Measurements from ENCODE around the gene AKT3. TPM values are rescaled to one million over a fixed set of nuclear protein-coding genes. Genes with fewer than 3 reads are reported as not detected.

AKT3 gene
- polyA plus RNA-seq, 3 donors = 0.81 to 1.7 (median 1.4) TPM

DNA sequence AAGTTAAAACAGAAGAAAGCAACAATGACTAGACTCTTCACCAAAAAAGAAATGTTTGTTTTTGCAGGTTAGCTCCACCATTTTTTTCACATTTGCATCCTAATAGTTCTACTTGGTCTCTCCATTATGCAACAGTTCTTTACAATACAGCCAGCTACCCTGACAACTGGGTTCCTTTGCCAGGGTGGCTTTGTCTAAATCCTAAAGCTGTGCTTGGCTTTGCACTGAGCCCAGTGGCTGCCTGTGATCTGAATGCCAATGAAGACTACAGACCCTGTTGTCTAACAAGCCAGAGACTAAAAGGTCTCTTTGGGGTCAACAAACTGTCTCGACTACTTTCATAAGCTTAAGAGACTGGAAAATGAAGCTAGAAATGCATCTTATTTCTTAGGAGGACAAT is 112.0 kb downstream of the AKT3 start:
- Histone ChIP-seq H2AFZ (ENCODE audit: insufficient read depth, low read depth, low read length, poor library complexity, severe bottlenecking) (peak overlapping the region; percentile 4), H4K20me1 (ENCODE audit: insufficient read depth, low read length) (no peaks in the 10 kb centered on the region), H3K9ac (ENCODE audit: insufficient read depth, low read length, poor library complexity, severe bottlenecking) (no peak overlapping the region), H3K36me3 (replicated peaks in 1 of 2; ENCODE audit: control insufficient read depth in 1 of 2, insufficient read depth in 2 of 2, low read length in 2 of 2) (no peaks in the 10 kb centered on the region), H3K27me3 (ENCODE audit: control insufficient read depth in 2 of 2, insufficient read depth in 2 of 2, low read length in 2 of 2) (no peaks in the 10 kb centered on the region), H3K4me3 (replicated peaks in 1 of 3; ENCODE audit: low read depth in 2 of 3, low read length in 3 of 3) (no peak overlapping the region), H3K4me1 (ENCODE audit: control insufficient read depth in 1 of 2, insufficient read depth in 2 of 2, low read length in 2 of 2) (peaks cover 12 to 29% of the 10 kb centered on the region in 2 donors), H3K79me2 (ENCODE audit: insufficient read depth, low read length) (no peaks in the 10 kb centered on the region), H3K9me3 (replicated peaks in 1 of 2; ENCODE audit: control insufficient read depth in 1 of 2, insufficient read depth in 1 of 2, low read length in 2 of 2) (no peaks in the 10 kb centered on the region), H3K27ac (ENCODE audit: low read depth in 1 of 2, low read length in 2 of 2) (no peak overlapping the region), H3K4me2 (replicated peaks; ENCODE audit: extremely low read depth, low read length, poor library complexity, severe bottlenecking) (no peak overlapping the region)
- no CpG with 5 or more reads among the region's 1 CpG for whole genome bisulfite sequencing (ENCODE audit: insufficient coverage)
- H3K27me3 Mint-ChIP-seq (ENCODE audit: low read depth in 3 of 3) = peaks cover 0 to 2% (median 0%) of the 10 kb centered on the region in 3 donors
- peaks cover 0 to 4% (median 0%) of the 10 kb centered on the region in 7 donors for H3K9me3 Mint-ChIP-seq
- no peak overlapping the region for H3K27ac Mint-ChIP-seq
- intact Hi-C loops (cut with micrococcal nuclease) = no loop called here
- TF ChIP-seq, protein P1, sequence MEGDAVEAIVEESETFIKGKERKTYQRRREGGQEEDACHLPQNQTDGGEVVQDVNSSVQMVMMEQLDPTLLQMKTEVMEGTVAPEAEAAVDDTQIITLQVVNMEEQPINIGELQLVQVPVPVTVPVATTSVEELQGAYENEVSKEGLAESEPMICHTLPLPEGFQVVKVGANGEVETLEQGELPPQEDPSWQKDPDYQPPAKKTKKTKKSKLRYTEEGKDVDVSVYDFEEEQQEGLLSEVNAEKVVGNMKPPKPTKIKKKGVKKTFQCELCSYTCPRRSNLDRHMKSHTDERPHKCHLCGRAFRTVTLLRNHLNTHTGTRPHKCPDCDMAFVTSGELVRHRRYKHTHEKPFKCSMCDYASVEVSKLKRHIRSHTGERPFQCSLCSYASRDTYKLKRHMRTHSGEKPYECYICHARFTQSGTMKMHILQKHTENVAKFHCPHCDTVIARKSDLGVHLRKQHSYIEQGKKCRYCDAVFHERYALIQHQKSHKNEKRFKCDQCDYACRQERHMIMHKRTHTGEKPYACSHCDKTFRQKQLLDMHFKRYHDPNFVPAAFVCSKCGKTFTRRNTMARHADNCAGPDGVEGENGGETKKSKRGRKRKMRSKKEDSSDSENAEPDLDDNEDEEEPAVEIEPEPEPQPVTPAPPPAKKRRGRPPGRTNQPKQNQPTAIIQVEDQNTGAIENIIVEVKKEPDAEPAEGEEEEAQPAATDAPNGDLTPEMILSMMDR (IDR thresholded peaks at IDR 0.05) = no peak
- H3K36me3 Mint-ChIP-seq = peaks cover 0 to 8% of the 10 kb centered on the region in 2 donors
- H3K4me3 Mint-ChIP-seq = no peak overlapping the region
- H3K4me1 Mint-ChIP-seq = peaks cover 26% of the 10 kb centered on the region
- no peak for DNase-seq

DNA sequence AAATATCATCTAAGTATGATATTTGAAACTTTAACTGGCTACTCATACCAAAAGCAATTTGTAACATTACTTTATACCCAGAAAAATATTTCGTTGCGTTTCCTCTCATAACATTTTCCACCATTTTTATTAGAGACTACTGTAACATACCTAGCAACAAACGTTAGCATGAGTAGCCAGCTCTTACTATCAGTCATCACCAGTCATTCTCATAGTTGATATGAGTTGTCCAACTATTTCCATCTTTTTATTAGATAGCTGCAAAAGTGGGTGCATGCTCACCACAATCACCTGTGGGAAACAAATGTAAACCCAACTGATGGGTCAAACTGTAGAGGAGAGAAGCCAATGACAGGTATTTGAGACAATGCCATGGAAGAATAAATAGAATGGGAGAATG is 114.6 kb downstream of the AKT3 start:
- H3K9ac ChIP-seq (ENCODE audit: insufficient read depth, low read length, poor library complexity, severe bottlenecking) = no peak overlapping the region
- peaks cover 0 to 2% (median 0%) of the 10 kb centered on the region in 3 donors for H3K27me3 Mint-ChIP-seq (ENCODE audit: low read depth in 3 of 3)
- no peaks in the 10 kb centered on the region for H3K79me2 ChIP-seq (ENCODE audit: insufficient read depth, low read length)
- no peaks in the 10 kb centered on the region for H4K20me1 ChIP-seq (ENCODE audit: insufficient read depth, low read length)
- no peak overlapping the region for H3K4me2 ChIP-seq (replicated peaks; ENCODE audit: extremely low read depth, low read length, poor library complexity, severe bottlenecking)
- H3K9me3 ChIP-seq (replicated peaks in 1 of 2; ENCODE audit: control insufficient read depth in 1 of 2, insufficient read depth in 1 of 2, low read length in 2 of 2) = peaks cover 0 to 3% of the 10 kb centered on the region in 2 donors
- intact Hi-C loops (cut with micrococcal nuclease) = no loop called here
- H3K27ac Mint-ChIP-seq = peak overlapping the region in 1 of 7 donors; percentile 46
- peak overlapping the region in 1 of 2 donors; percentile 97 for H3K27ac ChIP-seq (ENCODE audit: low read depth in 1 of 2, low read length in 2 of 2)
- no peak overlapping the region for H3K4me3 ChIP-seq (replicated peaks in 1 of 3; ENCODE audit: low read depth in 2 of 3, low read length in 3 of 3)
- H3K27me3 ChIP-seq (ENCODE audit: control insufficient read depth in 2 of 2, insufficient read depth in 2 of 2, low read length in 2 of 2) = no peaks in the 10 kb centered on the region
- H3K9me3 Mint-ChIP-seq = peaks cover 0 to 4% (median under 1%) of the 10 kb centered on the region in 7 donors
- H3K4me3 Mint-ChIP-seq = no peak overlapping the region
- no peak overlapping the region for H2AFZ ChIP-seq (ENCODE audit: insufficient read depth, low read depth, low read length, poor library complexity, severe bottlenecking)
- H3K36me3 Mint-ChIP-seq = peaks cover 0 to 3% of the 10 kb centered on the region in 2 donors
- WGBS (ENCODE audit: insufficient coverage) = no CpG with 5 or more reads among the region's 3 CpGs
- peaks cover 45% of the 10 kb centered on the region for H3K4me1 Mint-ChIP-seq
- peaks cover 36 to 55% of the 10 kb centered on the region in 2 donors for H3K4me1 ChIP-seq (ENCODE audit: control insufficient read depth in 1 of 2, insufficient read depth in 2 of 2, low read length in 2 of 2)
- TF ChIP-seq, protein P1 (IDR thresholded peaks at IDR 0.05) = no peak
- no peaks in the 10 kb centered on the region for H3K36me3 ChIP-seq (replicated peaks in 1 of 2; ENCODE audit: control insufficient read depth in 1 of 2, insufficient read depth in 2 of 2, low read length in 2 of 2)
- no peak for DNase-seq

Data from CD14-positive monocyte (primary cell).